Epidermal melanocyte (primary cell): ENCODE results near the gene GLRX.

Source experiments
- DNase-seq: peaks from one replicate; pipeline ENCODE4 v3.0.0; 2011; ENCODE audit warnings: low spot score; ENCODE audit not compliant: insufficient read length

GLRX gene

DNA sequence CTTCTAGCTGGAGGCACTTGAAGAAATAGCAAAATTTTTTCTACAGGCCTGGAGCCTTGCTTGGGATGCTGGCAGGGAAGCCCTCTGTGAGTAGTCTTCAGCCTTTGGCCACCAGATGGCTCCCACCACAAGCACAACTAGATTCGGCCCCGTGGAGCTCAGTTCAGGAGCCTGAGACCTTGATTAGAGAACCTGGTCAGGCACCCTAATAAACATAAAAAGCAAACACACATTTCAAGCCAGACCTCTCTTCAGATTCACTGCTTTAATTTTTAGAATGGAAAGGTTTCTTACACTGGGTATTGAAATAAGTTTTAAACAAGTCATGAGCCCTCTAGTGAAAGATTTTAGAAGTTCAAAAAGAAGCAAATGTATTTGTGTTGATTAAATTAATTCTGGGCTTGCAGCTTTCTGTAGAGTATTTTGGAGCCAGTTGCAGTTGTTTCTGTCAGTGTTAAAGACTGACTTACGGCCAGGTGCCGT is 41.4 kb downstream of the GLRX start:
- DNase-seq, result no peak

DNA sequence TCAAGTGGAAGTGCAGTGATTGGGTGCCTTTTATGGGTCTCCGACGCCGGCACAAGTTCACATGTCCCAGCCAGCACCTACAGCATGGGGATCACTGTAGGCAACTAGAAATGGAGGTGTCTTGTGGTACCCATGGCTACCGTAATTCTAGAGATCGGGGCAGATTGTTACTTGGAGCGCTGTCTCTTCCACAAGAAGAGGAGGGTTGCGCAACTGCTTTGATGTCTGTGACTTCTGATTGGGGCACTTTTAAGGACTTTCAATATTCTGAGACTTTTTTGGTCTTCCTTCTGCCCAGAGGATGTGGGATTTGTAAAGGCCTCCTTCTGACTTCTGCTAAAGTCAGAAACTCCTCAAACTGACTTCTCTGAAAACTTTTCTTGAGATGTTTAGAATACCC is 41.9 kb downstream of the GLRX start:
- no peak for DNase-seq

DNA sequence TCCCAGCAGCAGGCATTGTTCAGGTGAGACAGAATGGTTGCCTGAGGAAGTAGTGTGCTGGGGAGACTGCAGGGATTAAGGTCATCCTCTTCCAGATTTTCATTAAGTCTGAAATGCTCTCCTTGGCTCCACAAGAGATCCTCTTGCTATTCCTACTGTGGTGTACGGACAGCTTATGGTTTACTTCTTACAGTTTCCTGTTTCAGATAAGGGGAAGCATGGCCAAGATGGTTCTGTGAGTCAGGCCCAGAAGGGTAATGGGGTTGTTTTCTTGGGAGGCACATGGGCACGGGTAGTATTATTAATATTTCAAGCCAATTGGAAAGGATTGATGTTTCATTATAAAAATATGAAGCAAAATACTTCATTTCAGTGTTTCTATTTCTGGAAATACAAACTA is 42.9 kb downstream of the GLRX start:
- DNase-seq, result no peak

DNA sequence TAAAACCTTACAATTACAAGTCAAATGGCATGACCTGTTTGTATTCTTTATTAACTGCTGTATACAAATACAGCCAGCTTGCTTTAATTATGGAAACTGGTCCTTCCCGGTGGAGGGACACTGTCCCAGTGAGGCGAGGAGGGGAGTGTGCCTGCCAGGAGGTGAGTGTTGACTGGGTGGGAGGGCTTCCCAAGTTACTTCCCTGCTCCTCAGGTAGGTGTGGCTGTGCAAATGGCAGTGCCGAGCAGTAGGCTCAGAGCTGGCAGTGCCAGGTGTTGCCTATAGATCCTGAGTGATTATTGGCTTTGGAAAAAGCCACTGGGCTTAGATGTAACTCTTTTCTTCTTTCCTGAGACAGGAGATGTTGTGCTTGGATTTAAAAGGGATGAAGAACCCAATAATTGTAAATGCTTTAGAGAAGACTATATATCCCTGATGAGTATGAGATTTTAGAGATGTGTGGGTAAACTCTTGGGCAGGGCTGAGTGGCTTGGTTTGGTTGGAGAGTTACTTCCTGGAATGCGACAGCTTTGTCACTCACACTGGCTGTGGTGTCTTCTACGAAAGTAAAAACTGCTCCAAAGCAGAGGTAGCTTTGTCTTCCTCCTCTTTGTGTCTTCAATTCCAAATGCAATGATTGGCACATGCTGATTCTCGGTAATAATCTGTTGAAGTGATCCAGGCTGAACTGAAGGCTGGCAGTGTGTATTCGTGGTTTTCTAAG is 43.7 kb downstream of the GLRX start:
- no peak for DNase-seq

DNA sequence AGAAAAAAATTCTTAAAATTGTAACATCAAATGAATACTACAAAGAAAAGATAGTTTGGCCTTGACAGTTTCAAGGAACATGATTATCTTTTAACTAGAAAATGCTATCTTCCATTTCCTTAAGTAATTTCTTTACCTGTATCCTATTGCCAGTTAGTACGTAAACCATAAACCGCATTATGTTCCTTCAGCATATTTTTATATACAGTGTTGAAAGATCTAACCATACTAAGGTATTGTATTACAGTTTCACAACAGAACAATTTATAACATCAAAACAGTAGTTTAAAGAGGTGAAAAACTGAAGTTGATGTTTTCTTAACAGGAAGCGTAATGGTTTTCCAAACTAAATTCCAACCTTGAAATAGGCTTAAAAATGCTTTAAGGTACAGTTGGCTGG is 45.1 kb downstream of the GLRX start:
- no peak for DNase-seq

DNA sequence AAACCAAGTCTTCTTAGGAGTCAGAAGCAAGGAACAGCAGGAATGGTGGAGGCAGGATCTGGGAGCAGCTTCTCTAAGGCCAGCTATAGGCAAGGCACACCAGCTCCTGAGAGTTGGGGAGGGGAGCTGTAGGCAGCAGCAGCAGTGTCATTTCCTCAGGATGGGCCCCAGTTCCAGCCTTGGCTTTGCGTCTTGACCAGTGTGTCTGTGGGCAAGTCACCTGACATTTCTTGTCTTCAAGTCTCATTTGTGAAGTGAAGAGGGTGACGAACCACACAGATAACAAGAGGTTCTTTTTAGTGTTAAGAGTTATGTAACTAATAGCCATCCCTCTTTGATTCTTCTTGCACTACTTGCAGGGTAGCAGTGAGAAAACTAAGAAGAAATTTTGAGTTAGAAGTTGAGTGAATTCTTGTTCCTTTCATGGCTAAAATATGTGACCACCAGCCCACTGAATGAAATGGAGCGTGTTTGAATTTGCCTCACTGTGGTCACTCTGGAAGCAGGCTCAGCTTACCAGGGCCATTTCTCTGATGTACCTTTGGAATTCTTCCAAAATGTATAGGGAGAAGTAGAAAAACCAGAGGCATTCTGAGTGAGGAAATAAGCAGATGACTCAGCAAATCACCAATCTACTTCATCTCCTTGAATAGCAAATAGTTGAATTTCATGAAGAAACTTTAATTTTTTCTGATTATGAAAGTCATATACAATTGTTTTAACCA is 49.0 kb downstream of the GLRX start:
- no peak for DNase-seq

DNA sequence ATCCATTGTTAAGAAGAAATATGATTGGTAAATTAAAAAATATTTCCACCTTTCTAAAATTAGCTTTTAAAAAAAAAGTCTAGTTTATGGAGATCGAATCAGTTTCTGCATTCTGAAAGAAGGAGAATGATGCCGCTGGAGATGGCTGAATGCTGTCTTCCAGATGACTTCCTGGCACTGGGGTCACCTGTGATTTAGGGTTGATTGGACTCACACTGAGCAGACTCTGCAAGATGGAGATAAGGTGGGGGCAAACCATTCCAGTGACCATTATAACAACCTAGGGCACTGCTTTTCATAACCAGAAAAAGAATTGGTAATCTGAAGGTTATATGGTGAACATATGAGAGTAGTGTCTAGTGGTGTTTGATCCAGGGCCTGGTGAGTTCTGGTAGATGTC is 50.6 kb downstream of the GLRX start:
- no peak for DNase-seq

DNA sequence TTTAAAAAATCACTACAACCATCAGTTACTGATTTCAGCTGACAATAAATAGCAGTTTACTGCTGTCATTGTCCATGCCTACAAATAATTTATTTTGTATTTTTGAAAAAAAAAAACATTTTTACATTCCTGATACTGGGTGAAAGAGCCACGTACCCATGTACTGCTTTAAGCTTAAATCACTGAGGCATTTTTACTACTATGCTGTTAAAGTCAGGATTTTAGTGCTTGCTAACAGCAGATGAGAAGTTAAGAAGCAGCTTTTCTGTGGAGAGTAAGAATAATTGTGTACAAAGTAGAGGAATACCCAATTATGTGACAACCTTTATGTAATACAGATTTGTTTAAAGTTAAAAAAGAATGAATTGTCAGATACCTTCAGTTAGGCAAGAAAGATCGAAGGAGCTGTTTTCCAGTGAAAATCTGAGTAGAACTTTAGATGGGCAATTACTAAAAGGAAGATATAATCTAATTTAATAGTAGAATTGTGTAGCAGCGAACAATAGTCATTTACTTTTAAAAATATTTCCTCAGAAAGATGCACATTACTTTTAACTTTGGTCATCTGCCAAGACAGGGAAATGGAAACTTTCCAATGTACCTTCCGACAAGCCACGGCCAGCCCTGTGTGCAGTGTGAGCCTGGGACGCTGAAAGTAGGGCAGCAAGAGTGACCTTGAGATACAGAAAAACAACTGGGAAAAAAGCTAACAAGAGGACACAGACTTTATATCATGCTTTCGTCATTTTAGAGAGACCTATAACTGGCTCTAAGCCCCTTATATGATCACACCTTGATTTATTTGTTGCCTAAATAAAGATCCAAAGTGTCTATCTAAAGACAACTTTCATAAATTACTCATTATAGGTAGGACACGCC is 51.5 kb downstream of the GLRX start:
- DNase-seq, result no peak

DNA sequence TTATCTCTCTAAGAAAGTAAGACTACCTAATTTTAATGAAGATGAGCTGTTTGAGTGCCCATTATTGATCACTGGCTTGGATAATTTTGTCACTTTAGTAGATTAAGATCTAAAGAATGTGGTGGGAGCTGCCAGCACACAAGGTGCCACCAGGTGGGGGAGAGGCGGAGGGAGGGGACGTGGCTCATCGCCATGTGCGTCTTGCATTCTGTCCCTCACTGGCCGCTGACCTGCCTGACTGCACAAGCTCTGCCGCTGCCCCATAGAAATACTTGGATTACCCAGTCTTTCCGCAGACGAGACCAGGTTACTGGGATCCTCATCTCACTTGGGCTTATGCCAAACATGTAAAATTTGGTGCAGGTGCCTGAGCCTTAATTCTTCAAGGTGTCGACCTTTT is 53.8 kb downstream of the GLRX start:
- DNase-seq, result no peak

DNA sequence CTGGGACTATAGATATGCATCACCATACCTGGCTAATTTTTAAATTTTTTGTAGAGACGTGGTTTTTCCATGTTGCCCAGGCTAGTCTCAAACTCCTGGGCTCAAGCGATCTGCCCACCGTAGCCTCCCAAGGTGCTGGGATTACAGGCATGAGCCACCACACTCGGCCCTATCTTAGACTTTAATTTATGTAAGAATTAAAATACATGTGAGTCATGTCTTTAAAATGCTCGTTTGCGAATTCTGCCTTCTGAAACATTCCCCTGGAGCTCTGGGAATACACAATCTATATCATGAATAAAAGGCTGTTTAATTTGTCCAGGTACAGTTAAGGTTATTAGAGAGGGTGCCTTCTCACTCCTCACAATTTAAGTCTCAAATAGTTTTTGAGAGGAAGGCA is 58.6 kb downstream of the GLRX start:
- DNase-seq, result no peak
